Coronary artery (tissue), 2 donors: ENCODE results near the gene PCSK2.

Experiments
- DNase-seq: peaks from one replicate; pipeline ENCODE4 v3.0.0-alpha.2; 2017; ENCODE audit warnings: low spot score
- H3K27ac ChIP-seq, 2 donors: fragments of 200-600 bp; sonication (generic); one replicate each; pipeline ENCODE4 v1.5.1; 2016 to 2019
- H3K4me3 ChIP-seq: fragments of 200-600 bp; sonication (generic); 2 replicates; pipeline ENCODE4 v1.5.1; 2016; ENCODE audit warnings: mild to moderate bottlenecking, moderate library complexity
- TF ChIP-seq, protein P1 (sequence below): fragments of 200-600 bp; sonication (generic); IDR thresholded peaks from one replicate; pipeline ENCODE4 v1.5.1; 2019; ENCODE audit warnings: antibody characterized with exemption

Gene PCSK2

DNA sequence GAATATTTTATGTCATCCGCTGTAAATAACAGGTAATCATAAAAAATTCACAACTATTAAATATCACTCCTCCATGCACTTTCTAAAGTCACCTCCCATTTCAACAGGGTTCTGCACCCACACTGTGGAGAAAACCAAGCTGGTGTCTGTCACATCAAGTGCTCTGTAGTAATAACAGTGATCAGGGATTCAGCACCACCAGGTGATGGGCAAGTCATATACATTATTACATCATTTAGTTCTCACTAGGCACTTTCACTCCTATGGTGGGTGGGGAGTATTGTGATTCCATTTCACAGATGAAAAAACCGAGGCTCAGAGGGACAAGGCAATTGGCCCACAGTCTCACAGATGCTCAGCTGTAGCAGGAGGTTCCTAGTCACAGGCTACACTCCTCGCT is 295.7 kb downstream of the PCSK2 start:
- no peak for DNase-seq
- TF ChIP-seq, protein P1, sequence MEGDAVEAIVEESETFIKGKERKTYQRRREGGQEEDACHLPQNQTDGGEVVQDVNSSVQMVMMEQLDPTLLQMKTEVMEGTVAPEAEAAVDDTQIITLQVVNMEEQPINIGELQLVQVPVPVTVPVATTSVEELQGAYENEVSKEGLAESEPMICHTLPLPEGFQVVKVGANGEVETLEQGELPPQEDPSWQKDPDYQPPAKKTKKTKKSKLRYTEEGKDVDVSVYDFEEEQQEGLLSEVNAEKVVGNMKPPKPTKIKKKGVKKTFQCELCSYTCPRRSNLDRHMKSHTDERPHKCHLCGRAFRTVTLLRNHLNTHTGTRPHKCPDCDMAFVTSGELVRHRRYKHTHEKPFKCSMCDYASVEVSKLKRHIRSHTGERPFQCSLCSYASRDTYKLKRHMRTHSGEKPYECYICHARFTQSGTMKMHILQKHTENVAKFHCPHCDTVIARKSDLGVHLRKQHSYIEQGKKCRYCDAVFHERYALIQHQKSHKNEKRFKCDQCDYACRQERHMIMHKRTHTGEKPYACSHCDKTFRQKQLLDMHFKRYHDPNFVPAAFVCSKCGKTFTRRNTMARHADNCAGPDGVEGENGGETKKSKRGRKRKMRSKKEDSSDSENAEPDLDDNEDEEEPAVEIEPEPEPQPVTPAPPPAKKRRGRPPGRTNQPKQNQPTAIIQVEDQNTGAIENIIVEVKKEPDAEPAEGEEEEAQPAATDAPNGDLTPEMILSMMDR: no peak
- Histone ChIP-seq H3K4me3 (no peak overlapping the region), H3K27ac (no peak overlapping the region)

DNA sequence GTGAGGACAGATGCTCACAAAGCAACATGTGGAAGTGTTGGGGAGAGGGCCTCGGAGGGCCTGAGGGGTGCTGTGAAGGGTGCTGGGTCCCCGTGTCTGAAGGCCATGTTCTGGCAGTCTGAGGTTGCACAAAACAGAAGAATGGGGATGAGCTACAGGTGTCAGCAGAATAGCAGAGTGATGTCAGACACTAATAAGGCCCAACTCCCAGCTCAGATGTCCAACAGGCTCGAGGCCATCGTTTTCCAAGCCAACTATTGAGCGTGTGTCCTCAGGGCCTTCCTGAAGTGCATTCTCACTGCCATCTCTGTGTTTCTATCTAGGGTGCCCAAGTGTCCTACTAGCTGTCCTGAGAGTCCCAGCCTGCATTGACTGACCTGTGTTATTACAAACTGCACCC is 296.5 kb downstream of the PCSK2 start:
- TF ChIP-seq, protein P1: no peak
- no peak for DNase-seq
- no peak overlapping the region for H3K27ac ChIP-seq
- H3K4me3 ChIP-seq: no peak overlapping the region

DNA sequence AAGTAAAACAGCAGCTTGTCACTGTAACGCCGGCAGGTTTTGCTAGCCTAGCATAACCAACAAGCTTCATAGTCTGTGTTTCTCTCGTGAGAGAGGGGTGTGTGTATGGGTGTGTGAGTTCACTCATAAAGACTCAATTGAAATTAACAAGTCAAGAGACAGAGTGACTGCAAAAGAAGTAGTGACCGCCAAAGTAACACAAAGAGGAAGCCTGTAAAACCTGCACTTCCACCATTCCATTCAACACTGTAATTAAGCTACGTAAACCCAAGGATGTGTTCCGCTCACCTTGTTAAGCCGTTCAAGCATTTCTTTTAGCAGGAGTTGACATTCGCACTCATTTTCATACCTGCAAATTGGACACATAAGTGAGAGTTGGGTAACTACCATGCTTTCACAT is 297.7 kb downstream of the PCSK2 start:
- TF ChIP-seq, protein P1: no peak
- H3K4me3 ChIP-seq: no peak overlapping the region
- H3K27ac ChIP-seq: no peak overlapping the region
- DNase-seq: no peak

DNA sequence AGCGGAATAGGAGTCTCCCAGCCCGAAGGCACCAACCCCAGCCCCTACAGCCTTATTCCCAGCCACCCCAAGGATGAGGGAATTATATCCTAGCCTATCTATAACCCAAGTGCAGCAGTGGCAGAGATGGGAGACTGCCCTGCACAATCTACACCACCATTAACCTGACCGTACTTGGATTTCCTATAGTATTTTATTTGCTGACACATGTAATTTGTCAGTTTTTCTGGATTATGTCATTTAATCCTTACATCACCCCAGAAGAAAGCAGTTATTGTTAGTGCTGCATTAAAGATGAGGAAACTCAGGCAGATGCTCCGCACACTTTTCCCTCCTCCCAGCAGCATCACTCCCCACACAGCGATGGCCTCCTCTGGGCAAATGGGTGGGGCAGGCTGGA is 298.3 kb downstream of the PCSK2 start:
- DNase-seq: no peak
- H3K4me3 ChIP-seq: no peak overlapping the region
- TF ChIP-seq, protein P1: no peak
- no peak overlapping the region for H3K27ac ChIP-seq

DNA sequence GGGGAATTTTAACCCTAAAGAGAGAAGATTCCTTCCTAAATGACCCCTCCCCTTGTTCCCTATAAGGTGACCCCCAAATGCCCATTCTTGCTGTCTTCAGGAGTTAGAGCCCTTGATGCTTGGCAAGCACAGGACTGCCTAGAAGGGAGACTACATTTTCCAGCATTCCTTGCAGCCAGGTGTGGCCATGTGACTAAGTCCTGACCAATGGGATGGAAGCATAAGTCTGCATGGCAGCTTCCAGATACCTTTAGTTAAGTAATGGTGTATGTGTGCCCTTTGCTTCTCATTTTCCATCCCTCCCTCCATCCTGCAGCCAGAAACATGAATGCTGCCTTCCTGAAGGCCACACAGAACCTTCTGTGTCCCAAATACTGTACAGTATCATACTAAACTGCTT is 298.8 kb downstream of the PCSK2 start:
- TF ChIP-seq, protein P1: no peak
- DNase-seq: no peak
- no peak overlapping the region for H3K27ac ChIP-seq
- no peak overlapping the region for H3K4me3 ChIP-seq

DNA sequence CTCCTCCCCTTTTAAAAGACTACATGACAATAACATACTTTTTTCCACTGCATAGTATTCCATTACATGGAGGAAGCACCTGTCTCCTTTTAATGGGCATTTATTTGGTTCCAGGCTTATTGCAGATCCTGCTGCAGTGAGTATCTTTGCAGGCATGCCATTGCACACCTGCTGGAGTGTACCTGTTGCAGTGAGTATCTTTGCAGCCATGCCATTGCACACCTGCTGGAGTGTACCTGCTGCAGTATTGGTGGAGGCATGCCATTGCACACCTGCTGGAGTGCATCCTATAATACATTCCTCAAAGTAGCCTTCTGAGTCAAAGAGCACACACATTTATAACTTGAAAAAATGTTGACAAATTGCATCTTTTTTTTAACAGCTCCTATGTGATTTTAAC is 302.7 kb downstream of the PCSK2 start:
- DNase-seq: no peak
- TF ChIP-seq, protein P1: no peak
- Histone ChIP-seq H3K27ac (no peak overlapping the region), H3K4me3 (no peak overlapping the region)

DNA sequence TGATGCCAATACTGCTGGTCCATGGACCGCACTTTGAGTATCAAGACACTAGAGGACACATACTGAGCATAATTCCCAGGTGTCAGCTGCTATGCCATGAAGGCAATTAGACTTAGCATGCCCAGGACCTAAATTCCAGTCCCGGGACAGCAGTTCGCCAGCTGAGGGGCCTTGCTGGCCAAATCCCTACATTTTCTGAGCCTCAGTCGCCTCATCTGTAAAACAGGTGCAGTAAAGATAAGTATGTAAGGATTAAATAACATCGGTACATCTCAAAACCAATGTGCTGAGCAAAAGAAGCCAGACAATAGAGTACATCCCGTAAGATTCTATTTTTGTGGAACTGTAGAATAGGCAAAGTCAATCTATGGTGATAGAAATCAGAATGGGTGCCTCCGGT is 303.3 kb downstream of the PCSK2 start:
- H3K27ac ChIP-seq: no peak overlapping the region
- DNase-seq: no peak
- no peak overlapping the region for H3K4me3 ChIP-seq
- TF ChIP-seq, protein P1: no peak
